Placental epithelial cell (primary cell): ENCODE results near the gene STRA6. TPM values are rescaled to one million over a fixed set of nuclear protein-coding genes. Genes with fewer than 3 reads are reported as not detected.

Source experiments
- small RNA-seq: library from RNA; depleted of rRNA; stranded (forward); fragments of <200 nt; gene quantifications from one replicate; pipeline ENCODE3, GENCODE V24; 2012
- total RNA-seq: library from RNA; depleted of rRNA; stranded (reverse); fragments of >200 nt; gene quantifications from 2 replicates; pipeline ENCODE4 v1.2.3, GENCODE V29; 2012

The STRA6 gene
- total RNA-seq, result 15.7 and 85.2 TPM in 2 replicates

GRCh38 chr15:74202452-74203401 is at the start of gene STRA6:
Gene STRA6, minus strand, starts transcription at chr15:74202787. Its CDS starts 520 bp downstream, at chr15:74202267.

GRCh38 chr15:74235962-74236361 is 33.4 kb upstream of the STRA6 start, which contains the start of gene CCDC33:
Gene CCDC33, plus strand, starts transcription at chr15:74236326. Its CDS starts 394 bp downstream, at chr15:74236720.

GRCh38 chr15:74173380-74174218 is 29.0 kb downstream of the STRA6 start, which contains the start of gene ISLR:
Gene ISLR, plus strand, starts transcription at chr15:74173710. Its CDS starts 1,149 bp downstream, at chr15:74174859.

GRCh38 chr15:74130155-74130848 is 72.3 kb downstream of the STRA6 start, which contains the start of gene ISLR2:
Gene ISLR2, plus strand, starts transcription at chr15:74130586. Its CDS starts 2,169 bp downstream, at chr15:74132755.

Small RNAs within 50 kb of the gene (small RNA-seq; reads per million reads assigned to genes)
- gene RF00017, result not detected

Other genes with a start within 250 kb of the STRA6 start
- gene STOML1, start 210.5 kb downstream of the STRA6 start, total RNA-seq, result 8.6 and 12.0 TPM in 2 replicates
- gene PML, start 208.1 kb downstream of the STRA6 start, total RNA-seq, result 17.7 and 23.9 TPM in 2 replicates
- 0.39 and 0.54 TPM in 2 replicates for gene GOLGA6A, start 120.2 kb downstream of the STRA6 start, total RNA-seq
- not detected in 2 replicates for gene ISLR2, start 72.2 kb downstream of the STRA6 start, total RNA-seq
- gene ISLR, start 29.1 kb downstream of the STRA6 start, total RNA-seq, result 0.39 TPM in 1 of 2 replicates, not detected in the other
- gene CCDC33, start 33.5 kb upstream of the STRA6 start, total RNA-seq, result 0.54 and 1.6 TPM in 2 replicates
- gene CYP11A1, start 164.9 kb upstream of the STRA6 start, total RNA-seq, result 0.33 and 1.6 TPM in 2 replicates
- gene SEMA7A, start 231.2 kb upstream of the STRA6 start, total RNA-seq, result 37.7 and 177 TPM in 2 replicates